ENCODE measurements around the gene MND1.
A peak's percentile ranks its signal among the peaks of the same experiment; 100 is the strongest.

Gene MND1

GRCh38 chr4:153344131-153345011 lies at the start of gene MND1:
MND1 (plus strand) TSS chr4:153344688; CDS start chr4:153344738, 50 bp downstream.
- peak; percentile 96 for DNase-seq

- no peak for DNase-seq
Measured at GRCh38 chr4:153295131-153295755, 49.2 kb upstream of the MND1 start.

- DNase-seq: no peak
Measured at GRCh38 chr4:153296040-153296823, 48.3 kb upstream of the MND1 start.

GRCh38 chr4:153297116-153297515 lies 47.4 kb upstream of the MND1 start:
- no peak for DNase-seq

GRCh38 chr4:153310793-153311192 lies 33.7 kb upstream of the MND1 start:
- DNase-seq: no peak

GRCh38 chr4:153314915-153315314 lies 29.6 kb upstream of the MND1 start:
- no peak for DNase-seq

- DNase-seq: peak; percentile 35
Measured at GRCh38 chr4:153318696-153319320, 25.7 kb upstream of the MND1 start.

- no peak for DNase-seq
Measured at GRCh38 chr4:153322791-153323190, 21.7 kb upstream of the MND1 start.

- DNase-seq: no peak
Measured at GRCh38 chr4:153324046-153324445, 20.4 kb upstream of the MND1 start.

GRCh38 chr4:153325558-153325957 lies 18.9 kb upstream of the MND1 start:
- no peak for DNase-seq

- no peak for DNase-seq
Measured at GRCh38 chr4:153326513-153326912, 18.0 kb upstream of the MND1 start.

GRCh38 chr4:153327247-153327646 lies 17.2 kb upstream of the MND1 start:
- no peak for DNase-seq

- no peak for DNase-seq
Measured at GRCh38 chr4:153332936-153333335, 11.6 kb upstream of the MND1 start.

GRCh38 chr4:153333874-153334273 lies 10.6 kb upstream of the MND1 start:
- DNase-seq: no peak

- DNase-seq: no peak
Measured at GRCh38 chr4:153335665-153336064, 8.8 kb upstream of the MND1 start.

GRCh38 chr4:153337686-153338085 lies 6.8 kb upstream of the MND1 start:
- no peak for DNase-seq

- DNase-seq: no peak
Measured at GRCh38 chr4:153341575-153342090, 2.9 kb upstream of the MND1 start.

GRCh38 chr4:153342751-153343552 lies 1.5 kb upstream of the MND1 start:
- no peak for DNase-seq

- DNase-seq: peak; percentile 73
Measured at GRCh38 chr4:153345012-153345981, 809 bp downstream of the MND1 start.

GRCh38 chr4:153346031-153346430 lies 1.5 kb downstream of the MND1 start:
- no peak for DNase-seq

GRCh38 chr4:153346563-153346962 lies 2.1 kb downstream of the MND1 start:
- no peak for DNase-seq

Measured in activated CD4-positive, alpha-beta T cell treated with anti-CD3 and anti-CD28 coated beads for 48 hours (primary cell).